IgD-negative memory B cell (primary cell): ENCODE results near the gene VSTM1. TPM values are rescaled to one million over a fixed set of nuclear protein-coding genes. Genes with fewer than 3 reads are reported as not detected.

Experiments used
- H3K27ac Mint-ChIP-seq, 3 donors: one replicate each; pipeline ENCODE4 v1.8.0; 2020 to 2022; ENCODE audit warnings: mild to moderate bottlenecking in 3 of 3, mixed read lengths in 3 of 3, moderate library complexity in 1 of 3
- H3K27me3 Mint-ChIP-seq: one replicate; pipeline ENCODE4 v1.8.0; 2021; ENCODE audit warnings: mixed read lengths
- H3K36me3 Mint-ChIP-seq: one replicate; pipeline ENCODE4 v1.8.0; 2020; ENCODE audit warnings: mild to moderate bottlenecking, mixed read lengths
- H3K4me1 Mint-ChIP-seq, 3 donors: one replicate each; pipeline ENCODE4 v1.8.0; 2020 to 2022; ENCODE audit warnings: mixed read lengths in 3 of 3, mild to moderate bottlenecking in 1 of 3
- H3K4me3 Mint-ChIP-seq, 4 donors: one replicate each; pipeline ENCODE4 v1.8.0; 2020 to 2022; ENCODE audit warnings: mild to moderate bottlenecking in 4 of 4, mixed read lengths in 4 of 4, moderate library complexity in 3 of 4
- H3K9me3 Mint-ChIP-seq, 3 donors: one replicate each; pipeline ENCODE4 v1.8.0; 2020 to 2021; ENCODE audit warnings: mixed read lengths in 3 of 3, mild to moderate bottlenecking in 1 of 3
- polyA plus RNA-seq: library from polyadenylated mRNA; unstranded; fragments of 300-500 nt; fragmentation: Illumina TruSeq; gene quantifications from one replicate; pipeline ENCODE4 v1.2.3, GENCODE V29; 2021

The VSTM1 gene
- polyA plus RNA-seq, 1 donor from 2014 or later: not detected

DNA sequence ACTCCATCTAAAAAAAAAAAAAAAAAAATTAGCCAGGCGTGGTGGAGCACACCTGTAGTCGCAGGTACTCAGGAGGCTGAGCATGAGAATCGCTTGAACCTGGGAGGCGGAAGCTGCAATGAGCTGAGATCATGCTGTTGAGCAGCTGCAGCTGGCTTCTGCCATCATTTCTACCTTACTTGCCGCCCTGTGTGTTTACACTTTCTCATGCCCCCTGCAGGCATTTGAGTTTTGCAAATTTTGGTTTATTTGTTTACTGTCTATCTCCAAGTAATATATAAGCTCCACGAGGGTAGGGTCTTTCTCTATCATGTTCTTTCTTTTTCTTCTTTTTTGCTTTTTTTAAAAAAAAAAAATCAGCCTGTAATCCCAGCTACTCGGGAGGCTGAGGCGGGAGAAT, 54.3 kb downstream of the VSTM1 start:
- H3K27ac Mint-ChIP-seq: no peak overlapping the region
- H3K4me3 Mint-ChIP-seq: no peak overlapping the region
- H3K9me3 Mint-ChIP-seq: no peaks in the 10 kb centered on the region
- peaks cover 5% of the 10 kb centered on the region for H3K27me3 Mint-ChIP-seq
- H3K4me1 Mint-ChIP-seq: no peaks in the 10 kb centered on the region
- H3K36me3 Mint-ChIP-seq: peaks cover 2% of the 10 kb centered on the region

DNA sequence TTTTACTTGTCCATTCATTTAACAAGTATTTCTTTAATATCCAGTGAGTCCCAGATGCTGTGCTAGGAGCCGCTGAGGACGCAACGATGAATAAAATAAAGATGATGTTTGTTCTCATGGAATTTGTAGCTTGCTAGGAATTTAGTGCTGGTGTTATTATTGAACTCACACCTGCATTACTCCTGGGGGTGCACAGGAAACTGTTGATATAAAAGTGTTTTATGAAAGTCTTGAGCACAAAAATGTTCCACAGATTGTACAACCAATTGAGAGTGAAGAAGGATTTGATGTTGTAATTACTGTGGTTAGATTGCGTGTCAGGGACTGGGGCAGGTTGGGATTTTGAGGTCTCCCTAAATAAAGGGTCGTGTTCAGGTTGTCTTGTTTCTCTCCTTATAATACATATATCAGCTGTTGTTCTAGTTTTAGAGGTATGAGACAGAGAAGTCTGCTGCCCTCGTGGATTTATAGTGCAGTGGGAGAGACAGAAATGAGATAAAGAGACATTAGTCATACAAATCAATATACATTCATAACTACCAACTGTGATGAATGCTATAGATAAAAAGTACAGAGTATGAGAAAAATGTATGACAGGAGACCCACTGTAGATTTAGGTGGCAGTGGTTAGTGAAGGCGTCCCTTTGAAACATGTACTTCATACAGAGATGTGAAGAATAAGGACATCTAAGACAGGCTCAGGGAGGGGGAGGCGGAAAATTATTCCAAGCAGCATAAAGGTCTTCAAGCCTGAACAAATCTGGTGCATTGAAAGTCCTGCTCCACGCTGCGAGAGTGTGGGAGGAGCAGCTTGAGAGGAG, 61.0 kb downstream of the VSTM1 start:
- H3K27ac Mint-ChIP-seq: no peak overlapping the region
- H3K27me3 Mint-ChIP-seq: peaks cover 16% of the 10 kb centered on the region
- no peaks in the 10 kb centered on the region for H3K36me3 Mint-ChIP-seq
- H3K4me3 Mint-ChIP-seq: no peak overlapping the region
- H3K9me3 Mint-ChIP-seq: peaks cover 0 to 1% (median 0%) of the 10 kb centered on the region in 3 donors
- H3K4me1 Mint-ChIP-seq: no peaks in the 10 kb centered on the region

DNA sequence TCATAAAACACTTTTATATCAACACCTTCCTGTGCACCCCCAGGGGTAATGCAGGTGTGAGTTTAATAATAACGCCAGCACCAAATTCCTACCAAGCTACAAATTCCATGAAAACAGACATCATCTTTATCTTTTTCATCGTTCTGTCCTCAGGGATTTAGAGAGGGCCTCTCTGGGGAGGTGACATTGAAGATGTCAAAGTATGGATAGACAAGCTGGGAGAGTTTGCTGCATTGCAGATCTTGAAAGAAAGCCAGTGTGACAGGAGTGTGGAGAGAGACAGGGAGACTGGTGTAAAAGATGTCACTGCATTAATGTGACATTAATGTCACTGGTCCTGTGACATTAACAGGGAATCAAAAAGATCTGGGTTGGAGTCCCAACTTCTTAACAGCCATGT, 62.2 kb downstream of the VSTM1 start:
- H3K4me1 Mint-ChIP-seq: no peaks in the 10 kb centered on the region
- no peak overlapping the region for H3K4me3 Mint-ChIP-seq
- peaks cover 16% of the 10 kb centered on the region for H3K27me3 Mint-ChIP-seq
- H3K27ac Mint-ChIP-seq: no peak overlapping the region
- no peaks in the 10 kb centered on the region for H3K36me3 Mint-ChIP-seq
- peaks cover 0 to 1% (median 0%) of the 10 kb centered on the region in 3 donors for H3K9me3 Mint-ChIP-seq

DNA sequence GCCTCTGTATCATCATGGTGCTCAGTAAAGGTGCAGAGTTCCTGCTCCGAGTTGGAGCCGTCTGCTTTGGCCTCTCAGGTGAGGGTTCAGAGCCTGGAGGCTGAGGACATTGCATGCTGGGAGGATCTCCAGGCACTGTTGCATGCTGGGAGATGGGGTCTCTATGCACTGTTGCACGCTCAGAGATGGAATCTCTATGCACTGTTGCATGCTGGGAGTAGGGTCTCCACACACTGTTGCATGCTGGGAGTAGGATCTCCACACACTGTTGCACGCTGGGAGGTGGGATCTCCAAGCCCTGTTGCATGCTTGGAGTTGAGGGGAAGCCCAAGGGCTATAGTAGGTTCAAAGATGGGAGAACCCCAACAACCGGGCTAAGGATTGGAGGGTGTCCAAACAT, 64.0 kb downstream of the VSTM1 start:
- H3K27me3 Mint-ChIP-seq: peaks cover 18% of the 10 kb centered on the region

DNA sequence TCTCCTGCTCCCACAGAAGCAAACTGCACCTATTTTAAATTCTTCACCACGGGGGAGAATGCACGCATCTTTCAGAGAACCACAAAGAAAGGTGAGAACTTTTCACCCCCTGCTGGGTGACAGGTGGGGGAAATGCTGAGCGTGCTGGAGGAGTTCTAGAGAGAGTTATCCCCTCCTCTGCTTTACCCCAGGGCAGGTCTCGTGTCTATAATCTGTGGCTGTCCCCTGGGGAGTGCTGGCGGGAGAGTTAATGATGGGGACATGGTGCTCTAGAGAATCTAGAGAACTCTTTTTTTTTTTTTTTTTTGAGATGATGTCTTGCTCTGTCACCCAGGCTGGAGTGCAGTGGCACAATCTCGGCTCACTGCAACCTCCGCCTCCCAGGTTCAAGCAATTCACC, 65.5 kb downstream of the VSTM1 start:
- Mint-ChIP-seq H3K36me3 (no peaks in the 10 kb centered on the region), H3K4me1 (no peaks in the 10 kb centered on the region), H3K4me3 (no peak overlapping the region), H3K27me3 (peaks cover 27% of the 10 kb centered on the region), H3K27ac (no peak overlapping the region), H3K9me3 (peaks cover 0 to 5% (median 3%) of the 10 kb centered on the region in 3 donors)

More for the DNA sequence above, 64.0 kb downstream of the VSTM1 start:
- Mint-ChIP-seq H3K4me3 (no peak overlapping the region), H3K36me3 (no peaks in the 10 kb centered on the region), H3K9me3 (peaks cover 0 to 1% (median 0%) of the 10 kb centered on the region in 3 donors), H3K4me1 (no peaks in the 10 kb centered on the region), H3K27ac (no peak overlapping the region)

DNA sequence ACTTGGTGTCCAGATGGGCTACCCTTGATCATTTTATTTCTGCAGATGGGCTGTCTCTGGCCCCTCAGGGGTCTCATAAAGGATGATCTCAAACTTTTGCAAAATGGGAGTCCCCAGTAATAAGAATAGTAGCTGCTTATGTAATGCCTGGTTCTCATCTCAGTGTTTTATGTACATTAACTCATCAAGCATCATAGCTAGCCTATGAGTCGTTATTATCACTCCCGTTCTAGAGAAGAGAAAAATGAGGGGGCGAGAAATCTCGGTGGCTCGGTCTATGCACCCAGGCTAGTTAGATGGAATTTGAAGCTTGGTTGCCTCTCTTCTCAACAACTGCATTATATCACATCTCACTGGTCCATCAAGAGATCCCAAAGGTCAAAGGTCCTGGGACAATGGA, 68.9 kb downstream of the VSTM1 start:
- Mint-ChIP-seq H3K4me3 (no peak overlapping the region), H3K9me3 (peaks cover 0 to 5% (median 3%) of the 10 kb centered on the region in 3 donors), H3K27me3 (peaks cover 31% of the 10 kb centered on the region), H3K4me1 (no peaks in the 10 kb centered on the region), H3K36me3 (no peaks in the 10 kb centered on the region), H3K27ac (no peak overlapping the region)

DNA sequence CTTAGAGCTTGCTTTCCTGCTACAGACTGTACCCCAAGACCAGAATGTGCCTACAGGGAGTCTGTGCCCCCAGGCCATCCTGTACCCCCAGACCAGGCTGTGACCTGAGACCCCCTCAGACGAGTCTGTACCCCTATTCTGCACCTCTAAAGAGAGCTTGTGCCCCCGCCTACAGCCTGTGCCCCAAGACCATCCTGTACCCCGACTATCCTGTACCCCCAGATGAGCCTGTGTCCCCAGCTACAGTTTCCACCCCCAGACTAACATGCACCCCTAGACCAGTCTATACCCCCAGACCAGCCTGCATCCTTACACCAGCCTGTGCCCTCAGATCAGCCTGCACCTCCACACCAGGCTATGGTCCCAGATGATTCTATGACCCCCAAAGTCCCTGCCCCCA, 70.2 kb downstream of the VSTM1 start:
- H3K9me3 Mint-ChIP-seq: peaks cover 0 to 5% (median 3%) of the 10 kb centered on the region in 3 donors
- H3K4me3 Mint-ChIP-seq: no peak overlapping the region
- H3K27me3 Mint-ChIP-seq: peaks cover 29% of the 10 kb centered on the region
- no peaks in the 10 kb centered on the region for H3K36me3 Mint-ChIP-seq
- H3K4me1 Mint-ChIP-seq: no peaks in the 10 kb centered on the region
- H3K27ac Mint-ChIP-seq: no peak overlapping the region

DNA sequence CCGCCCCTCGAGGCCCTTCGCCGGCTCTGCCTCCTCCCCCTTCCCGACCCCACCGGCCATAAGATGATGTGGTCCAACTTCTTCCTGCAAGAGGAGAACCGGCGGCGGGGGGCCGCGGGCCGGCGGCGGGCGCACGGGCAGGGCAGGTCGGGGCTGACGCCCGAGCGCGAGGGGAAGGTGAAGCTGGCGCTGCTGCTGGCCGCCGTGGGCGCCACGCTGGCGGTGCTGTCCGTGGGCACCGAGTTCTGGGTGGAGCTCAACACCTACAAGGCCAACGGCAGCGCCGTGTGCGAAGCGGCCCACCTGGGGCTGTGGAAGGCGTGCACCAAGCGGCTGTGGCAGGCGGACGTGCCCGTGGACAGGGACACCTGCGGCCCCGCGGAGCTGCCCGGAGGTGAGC, 70.9 kb downstream of the VSTM1 start:
- Mint-ChIP-seq H3K27me3 (peaks cover 29% of the 10 kb centered on the region), H3K9me3 (peaks cover 0 to 5% (median 3%) of the 10 kb centered on the region in 3 donors), H3K36me3 (no peaks in the 10 kb centered on the region), H3K4me1 (no peaks in the 10 kb centered on the region), H3K27ac (no peak overlapping the region), H3K4me3 (no peak overlapping the region)

DNA sequence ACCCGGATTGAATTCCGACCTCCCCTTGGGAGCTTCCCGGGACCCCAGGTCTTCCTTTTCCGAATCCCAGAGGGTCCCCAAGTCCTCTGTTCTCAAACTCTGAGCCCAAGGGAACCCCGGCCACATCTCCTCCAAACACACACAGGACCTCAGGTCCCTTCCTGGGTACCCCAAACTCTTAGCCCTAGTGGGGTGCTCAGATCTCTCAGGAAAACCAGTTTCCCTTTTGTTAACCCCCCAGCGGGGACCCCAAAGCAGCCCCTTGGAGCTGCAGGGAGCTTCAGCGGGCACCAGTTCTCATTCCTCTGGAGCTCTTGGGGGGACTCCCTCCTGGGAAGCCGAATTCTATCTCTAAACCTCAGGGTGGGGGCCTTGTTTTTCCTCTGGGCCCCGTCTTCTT, 71.5 kb downstream of the VSTM1 start:
- no peak overlapping the region for H3K27ac Mint-ChIP-seq
- H3K4me1 Mint-ChIP-seq: no peaks in the 10 kb centered on the region
- peaks cover 29% of the 10 kb centered on the region for H3K27me3 Mint-ChIP-seq
- H3K9me3 Mint-ChIP-seq: peaks cover 0 to 5% (median 3%) of the 10 kb centered on the region in 3 donors
- H3K36me3 Mint-ChIP-seq: no peaks in the 10 kb centered on the region
- H3K4me3 Mint-ChIP-seq: peak overlapping the region in 1 of 4 donors; percentile 28

DNA sequence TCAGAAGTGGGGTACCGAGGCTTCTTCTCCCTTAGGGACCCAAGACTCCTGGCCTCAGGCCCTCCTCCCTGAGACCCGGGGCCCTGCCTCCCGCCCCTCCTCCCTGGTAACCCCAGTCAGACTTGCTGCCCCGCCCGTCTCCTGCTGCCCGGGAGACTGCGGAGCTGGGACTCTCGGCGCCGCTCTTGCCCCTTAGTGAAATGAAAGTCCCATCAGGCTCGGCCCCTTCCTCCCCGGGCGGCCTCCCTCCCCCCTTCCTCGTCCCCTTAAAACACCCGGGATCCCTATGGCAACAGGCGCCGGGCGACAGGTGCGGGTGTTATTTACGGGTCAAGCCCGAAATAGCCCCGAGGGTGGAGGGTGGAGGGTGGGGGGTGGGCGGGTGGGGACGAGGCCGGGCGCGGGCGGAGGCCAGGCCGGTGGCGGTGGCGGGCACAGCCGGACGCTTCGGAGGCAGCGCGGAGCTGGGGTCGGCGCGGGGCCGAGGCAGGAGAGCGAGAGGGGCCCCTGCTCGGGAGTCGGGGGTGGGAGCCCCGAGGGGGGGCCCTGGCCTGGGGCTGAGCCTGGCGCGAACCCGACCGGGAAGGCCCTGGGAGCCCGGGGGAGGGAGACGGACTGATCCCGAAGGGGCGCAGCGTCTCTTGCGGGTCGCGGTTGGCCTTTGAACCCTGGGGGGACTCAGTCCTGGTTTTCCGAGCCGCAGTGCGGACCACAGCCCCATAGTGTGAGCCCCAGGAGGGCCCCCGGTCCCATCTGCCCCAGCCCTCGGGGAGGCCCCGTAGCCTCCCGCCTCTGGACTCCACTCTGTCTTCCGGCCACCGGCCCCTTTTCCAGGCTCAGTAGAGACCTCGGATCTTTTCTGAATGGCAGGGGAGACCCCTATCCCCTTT, 72.2 kb downstream of the VSTM1 start, which contains the start of gene CACNG6:
Gene CACNG6, plus strand, starts transcription at position 414 of the 890 bp plus-strand sequence. CDS start 1,241 bp downstream, outside the sequence.
- peak within 1 kb of the TSS in 1 of 4 donors; percentile 28 for H3K4me3 Mint-ChIP-seq
- no peak within 1 kb of the TSS for H3K27ac Mint-ChIP-seq
- peaks cover 0 to 5% (median 3%) of the 10 kb centered on the region in 3 donors for H3K9me3 Mint-ChIP-seq
- H3K4me1 Mint-ChIP-seq: no peaks in the 10 kb centered on the region
- H3K36me3 Mint-ChIP-seq: no peaks in the 10 kb centered on the region
- H3K27me3 Mint-ChIP-seq: peaks cover 29% of the 10 kb centered on the region

Other genes starting within 250 kb of the VSTM1 start
- 0.15 TPM for gene NLRP12, start 239.6 kb downstream of the VSTM1 start, polyA plus RNA-seq
- 47.0 TPM for gene MYADM, start 196.0 kb downstream of the VSTM1 start, polyA plus RNA-seq
- not detected for gene PRKCG, start 181.7 kb downstream of the VSTM1 start, polyA plus RNA-seq
- gene CACNG7, start 154.6 kb downstream of the VSTM1 start, polyA plus RNA-seq: not detected
- gene CACNG8, start 101.0 kb downstream of the VSTM1 start, polyA plus RNA-seq: not detected
- not detected for gene CACNG6, start 72.3 kb downstream of the VSTM1 start, polyA plus RNA-seq
- not detected for gene TARM1, start 17.5 kb upstream of the VSTM1 start, polyA plus RNA-seq
- gene OSCAR, start 36.9 kb upstream of the VSTM1 start, polyA plus RNA-seq: 0.40 TPM
- 458 TPM for gene NDUFA3, start 39.0 kb upstream of the VSTM1 start, polyA plus RNA-seq
- gene TFPT, start 51.8 kb upstream of the VSTM1 start, polyA plus RNA-seq: 11.9 TPM
- gene PRPF31, start 51.9 kb upstream of the VSTM1 start, polyA plus RNA-seq: 70.6 TPM
- 15.1 TPM for gene CNOT3, start 73.9 kb upstream of the VSTM1 start, polyA plus RNA-seq
- 15.8 TPM for gene LENG1, start 95.8 kb upstream of the VSTM1 start, polyA plus RNA-seq
- not detected for gene TMC4, start 109.3 kb upstream of the VSTM1 start, polyA plus RNA-seq
- gene MBOAT7, start 125.7 kb upstream of the VSTM1 start, polyA plus RNA-seq: 16.1 TPM
- 33.2 TPM for gene TSEN34, start 127.4 kb upstream of the VSTM1 start, polyA plus RNA-seq
- 1,165 TPM for gene RPS9, start 137.0 kb upstream of the VSTM1 start, polyA plus RNA-seq
- gene LILRB3, start 159.1 kb upstream of the VSTM1 start, polyA plus RNA-seq: 0.16 TPM
- gene LILRA6, start 178.9 kb upstream of the VSTM1 start, polyA plus RNA-seq: 0.18 TPM
- gene LILRB5, start 193.4 kb upstream of the VSTM1 start, polyA plus RNA-seq: not detected
- 1.2 TPM for gene LILRB2, start 217.2 kb upstream of the VSTM1 start, polyA plus RNA-seq
- gene LILRA5, start 249.3 kb upstream of the VSTM1 start, polyA plus RNA-seq: 0.59 TPM